Activated T-cell treated with anti-CD3 and anti-CD28 coated beads, Interleukin-2, amount 50 U/mL, for 24 hours (primary cell): ENCODE results near the gene UPF1.
"Not testable (repeated sequence)": the region's sequence is repeated elsewhere in the genome, so short reads cannot be mapped to it uniquely, and the experiment has no call there.

Experiments
- DNase-seq: peaks from one replicate; pipeline ENCODE4 v3.0.0-alpha.2; 2020
- H3K27ac Mint-ChIP-seq: 2 replicates; pipeline ENCODE4 v1.8.0; 2020; ENCODE audit warnings: mild to moderate bottlenecking, mixed read lengths
- H3K27me3 Mint-ChIP-seq: 2 replicates; pipeline ENCODE4 v1.8.0; 2020; ENCODE audit warnings: mixed read lengths
- H3K36me3 Mint-ChIP-seq: 2 replicates; pipeline ENCODE4 v1.8.0; 2020; ENCODE audit warnings: low read depth, mixed read lengths
- H3K4me1 Mint-ChIP-seq: 2 replicates; pipeline ENCODE4 v1.8.0; 2020; ENCODE audit warnings: low read depth, mixed read lengths
- H3K4me3 Mint-ChIP-seq: 2 replicates; pipeline ENCODE4 v1.8.0; 2020; ENCODE audit warnings: mild to moderate bottlenecking, moderate library complexity, mixed read lengths
- H3K9me3 Mint-ChIP-seq: 2 replicates; pipeline ENCODE4 v1.8.0; 2020; ENCODE audit warnings: mixed read lengths

UPF1 gene

DNA sequence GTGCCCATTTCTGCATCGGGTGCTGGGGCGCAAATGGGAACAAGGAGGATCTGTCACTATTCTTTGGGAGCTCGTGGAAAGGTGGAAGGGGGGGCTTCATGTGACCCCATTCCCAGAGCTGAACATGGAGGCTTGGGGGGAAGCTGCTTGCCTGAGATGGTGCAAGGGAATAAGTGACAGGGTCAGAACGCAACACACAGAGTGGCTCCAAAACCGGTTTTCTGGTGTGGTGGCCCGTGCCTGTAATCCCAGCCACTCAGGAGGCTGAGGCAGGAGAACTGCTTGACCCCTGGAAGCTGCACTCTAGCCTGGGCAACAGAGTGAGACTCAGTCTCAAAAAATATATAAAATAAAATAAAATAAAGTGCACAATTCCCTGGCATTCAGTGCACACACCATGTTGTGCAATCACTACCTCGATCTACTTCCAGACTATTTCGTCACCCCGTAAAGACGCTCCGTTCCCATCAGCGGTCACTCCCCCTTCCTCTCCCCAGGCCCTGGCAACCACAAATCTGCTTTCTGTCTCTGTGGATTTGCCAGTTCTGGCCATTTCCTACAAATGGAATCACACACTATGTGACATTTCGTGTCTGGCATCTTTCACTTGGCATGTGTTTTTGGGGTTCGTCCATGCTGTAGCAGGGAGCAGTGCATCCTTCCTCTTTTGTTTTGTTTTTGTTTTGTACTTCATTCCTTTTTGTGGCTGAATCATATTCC, 22.4 kb upstream of the UPF1 start:
- peaks cover 3% of the 10 kb centered on the region for H3K4me1 Mint-ChIP-seq
- no peaks in the 10 kb centered on the region for H3K36me3 Mint-ChIP-seq
- peaks cover 15% of the 10 kb centered on the region for H3K27me3 Mint-ChIP-seq
- H3K27ac Mint-ChIP-seq, result no peak overlapping the region
- no peak overlapping the region for H3K4me3 Mint-ChIP-seq
- H3K9me3 Mint-ChIP-seq, result no peaks in the 10 kb centered on the region
- no peak for DNase-seq

DNA sequence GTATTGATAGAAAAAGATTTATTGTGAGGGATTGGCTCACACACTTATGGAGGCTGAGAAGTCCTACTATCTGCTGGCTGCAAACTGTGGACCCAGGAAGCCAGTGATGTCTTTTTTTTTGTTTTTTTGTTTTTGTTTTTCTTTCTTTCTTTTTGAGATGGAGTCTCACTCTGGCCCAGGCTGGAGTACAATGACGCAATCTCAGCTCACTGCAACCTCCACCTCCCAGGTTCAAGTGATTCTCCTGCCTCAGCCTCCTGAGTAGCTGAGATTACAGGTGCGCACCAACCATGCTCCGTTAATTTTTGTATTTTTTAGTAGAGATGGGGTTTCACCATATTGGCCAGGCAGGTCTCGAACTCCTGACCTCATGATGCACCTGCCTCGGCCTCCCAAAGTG, 20.1 kb upstream of the UPF1 start:
- DNase-seq, H3K4me3 Mint-ChIP-seq, H3K27ac Mint-ChIP-seq, H3K4me1 Mint-ChIP-seq, H3K9me3 Mint-ChIP-seq, H3K36me3 Mint-ChIP-seq: not testable (repeated sequence)
- H3K27me3 Mint-ChIP-seq, result peaks cover 17% of the 10 kb centered on the region

DNA sequence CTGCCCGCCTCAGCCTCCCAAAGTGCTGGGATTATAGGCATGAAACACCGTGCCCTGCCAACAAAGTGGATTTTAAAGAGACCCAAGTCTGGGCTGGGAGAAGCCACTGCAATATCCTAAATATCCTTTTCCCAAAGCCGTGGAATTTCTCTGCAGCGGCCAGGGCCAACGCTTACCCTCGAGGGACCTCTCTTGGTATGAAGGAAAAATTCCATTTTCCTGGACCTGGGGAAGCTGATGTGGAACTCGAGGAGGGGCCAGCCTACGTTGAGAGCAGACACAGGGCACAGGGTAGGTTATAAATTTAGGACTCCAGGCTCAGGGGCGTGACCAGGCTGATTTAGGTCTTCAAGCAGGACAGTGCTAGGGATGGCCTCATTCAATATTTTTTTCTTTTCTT, 17.7 kb upstream of the UPF1 start:
- peaks cover 15% of the 10 kb centered on the region for H3K27me3 Mint-ChIP-seq
- no peaks in the 10 kb centered on the region for H3K36me3 Mint-ChIP-seq
- H3K4me3 Mint-ChIP-seq, result no peak overlapping the region
- no peak for DNase-seq
- H3K9me3 Mint-ChIP-seq, result no peaks in the 10 kb centered on the region
- no peak overlapping the region for H3K27ac Mint-ChIP-seq
- H3K4me1 Mint-ChIP-seq, result peaks cover 3% of the 10 kb centered on the region

DNA sequence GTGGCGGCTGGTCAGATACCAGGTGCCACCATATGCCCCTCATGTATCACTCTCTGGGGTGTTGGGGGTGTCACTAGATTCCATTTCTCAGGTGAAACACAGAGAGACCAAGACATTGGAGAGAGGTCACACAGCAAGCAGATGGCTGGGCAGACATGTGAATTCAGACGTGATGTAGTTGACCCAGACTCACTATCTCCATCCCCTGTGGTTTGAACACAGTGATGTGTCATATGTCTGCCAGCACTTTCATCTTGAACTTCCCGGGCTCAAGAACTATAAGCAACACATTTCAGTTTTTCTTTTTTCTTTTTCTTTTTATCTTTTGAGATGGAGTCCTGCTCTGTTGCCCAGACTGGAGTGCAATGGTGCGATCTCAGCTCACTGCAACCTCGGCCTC, 16.1 kb upstream of the UPF1 start:
- H3K4me1 Mint-ChIP-seq, result no peaks in the 10 kb centered on the region
- no peak overlapping the region for H3K27ac Mint-ChIP-seq
- no peaks in the 10 kb centered on the region for H3K9me3 Mint-ChIP-seq
- no peak for DNase-seq
- H3K36me3 Mint-ChIP-seq, result no peaks in the 10 kb centered on the region
- H3K27me3 Mint-ChIP-seq, result peaks cover 9% of the 10 kb centered on the region
- no peak overlapping the region for H3K4me3 Mint-ChIP-seq

DNA sequence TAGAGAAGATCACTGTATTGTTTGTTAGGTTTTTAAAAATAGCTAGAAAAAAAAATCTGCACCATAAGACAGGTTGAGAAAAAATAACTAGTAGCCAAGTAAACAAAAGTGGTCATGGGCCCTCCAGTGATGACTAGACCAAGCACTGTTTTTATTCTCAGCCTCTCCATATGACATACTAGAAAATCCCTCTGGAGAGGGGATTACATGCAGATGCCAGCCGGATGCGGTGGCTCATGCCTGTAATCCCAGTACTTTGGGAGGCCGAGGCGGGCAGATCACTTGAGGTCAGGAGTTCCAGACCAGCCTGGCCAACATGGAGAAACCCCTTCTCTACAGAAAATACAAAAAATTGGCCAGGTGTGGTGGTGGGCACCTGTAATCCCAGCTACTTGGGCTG, 15.1 kb upstream of the UPF1 start:
- H3K36me3 Mint-ChIP-seq, H3K4me3 Mint-ChIP-seq, H3K9me3 Mint-ChIP-seq, H3K4me1 Mint-ChIP-seq, H3K27me3 Mint-ChIP-seq, H3K27ac Mint-ChIP-seq, DNase-seq: not testable (repeated sequence)

DNA sequence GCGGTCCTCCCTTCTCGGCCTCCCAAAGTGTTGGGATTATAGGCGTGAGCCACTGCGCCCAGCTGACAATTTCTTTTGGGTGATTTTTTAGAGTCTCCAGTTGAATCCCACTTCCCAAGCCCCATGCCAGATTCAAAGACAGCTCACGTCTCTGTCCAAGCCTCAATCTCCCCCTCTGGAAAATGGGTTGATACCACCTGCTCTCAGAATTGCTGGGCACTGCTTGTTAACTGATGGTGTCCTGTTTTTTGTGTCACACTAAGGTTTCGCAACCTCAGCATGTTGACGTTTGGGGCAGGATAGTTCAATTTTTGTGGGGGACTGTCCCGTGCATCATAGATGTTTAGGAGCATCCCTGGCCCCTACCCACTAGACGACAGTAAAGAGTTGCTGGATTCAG, 14.2 kb upstream of the UPF1 start:
- DNase-seq, result no peak
- Mint-ChIP-seq H3K4me1 (no peaks in the 10 kb centered on the region), H3K9me3 (no peaks in the 10 kb centered on the region), H3K4me3 (no peak overlapping the region), H3K36me3 (no peaks in the 10 kb centered on the region), H3K27ac (no peak overlapping the region), H3K27me3 (peaks cover 4% of the 10 kb centered on the region)

DNA sequence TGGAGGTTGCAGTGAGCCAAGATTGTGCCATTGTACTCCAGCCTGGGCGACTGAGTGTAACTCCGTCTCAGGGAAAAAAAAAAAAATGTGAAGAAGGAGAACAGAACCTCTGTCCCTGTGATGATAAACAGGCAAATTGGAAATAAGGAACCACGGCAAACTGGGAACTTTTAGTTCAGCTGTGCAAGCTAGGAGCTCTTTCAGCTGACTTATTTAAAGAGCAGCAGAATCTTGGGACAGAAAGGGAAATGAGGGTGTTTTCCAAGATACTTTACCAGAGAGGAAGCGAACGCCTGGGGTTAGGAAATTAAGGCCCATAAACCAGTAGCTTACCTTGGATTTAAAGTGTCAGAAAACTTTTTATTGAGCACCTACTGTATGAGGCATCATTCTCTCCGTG, 3.0 kb upstream of the UPF1 start:
- Mint-ChIP-seq H3K27ac (no peak overlapping the region), H3K4me1 (peaks cover 11% of the 10 kb centered on the region), H3K36me3 (peaks cover 13% of the 10 kb centered on the region), H3K27me3 (peaks cover 5% of the 10 kb centered on the region), H3K9me3 (no peaks in the 10 kb centered on the region), H3K4me3 (no peak overlapping the region)
- DNase-seq, result no peak

DNA sequence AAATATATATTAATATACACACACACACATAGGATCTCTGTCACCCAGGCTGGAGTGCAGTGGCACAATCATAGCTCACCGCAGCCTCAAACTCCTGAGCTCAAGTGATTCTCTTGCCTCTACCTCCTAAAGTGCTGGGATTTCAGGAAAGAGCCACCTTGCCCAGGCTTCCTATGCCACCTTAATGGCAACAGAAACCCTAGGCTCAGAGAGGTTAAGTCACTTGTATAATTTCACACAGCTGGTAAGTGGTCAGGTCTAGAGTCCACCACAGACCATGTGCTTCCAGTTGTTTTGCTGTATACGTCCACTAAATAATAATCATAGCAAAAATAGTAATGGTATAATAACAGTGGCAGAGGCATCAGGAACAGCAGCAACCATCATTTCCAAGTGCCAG, 1.3 kb upstream of the UPF1 start:
- Mint-ChIP-seq H3K27me3 (peaks cover 5% of the 10 kb centered on the region), H3K27ac (no peak overlapping the region), H3K4me3 (peak overlapping the region; percentile 36), H3K4me1 (peaks cover 28% of the 10 kb centered on the region), H3K9me3 (no peaks in the 10 kb centered on the region), H3K36me3 (peaks cover 30% of the 10 kb centered on the region)
- no peak for DNase-seq

DNA sequence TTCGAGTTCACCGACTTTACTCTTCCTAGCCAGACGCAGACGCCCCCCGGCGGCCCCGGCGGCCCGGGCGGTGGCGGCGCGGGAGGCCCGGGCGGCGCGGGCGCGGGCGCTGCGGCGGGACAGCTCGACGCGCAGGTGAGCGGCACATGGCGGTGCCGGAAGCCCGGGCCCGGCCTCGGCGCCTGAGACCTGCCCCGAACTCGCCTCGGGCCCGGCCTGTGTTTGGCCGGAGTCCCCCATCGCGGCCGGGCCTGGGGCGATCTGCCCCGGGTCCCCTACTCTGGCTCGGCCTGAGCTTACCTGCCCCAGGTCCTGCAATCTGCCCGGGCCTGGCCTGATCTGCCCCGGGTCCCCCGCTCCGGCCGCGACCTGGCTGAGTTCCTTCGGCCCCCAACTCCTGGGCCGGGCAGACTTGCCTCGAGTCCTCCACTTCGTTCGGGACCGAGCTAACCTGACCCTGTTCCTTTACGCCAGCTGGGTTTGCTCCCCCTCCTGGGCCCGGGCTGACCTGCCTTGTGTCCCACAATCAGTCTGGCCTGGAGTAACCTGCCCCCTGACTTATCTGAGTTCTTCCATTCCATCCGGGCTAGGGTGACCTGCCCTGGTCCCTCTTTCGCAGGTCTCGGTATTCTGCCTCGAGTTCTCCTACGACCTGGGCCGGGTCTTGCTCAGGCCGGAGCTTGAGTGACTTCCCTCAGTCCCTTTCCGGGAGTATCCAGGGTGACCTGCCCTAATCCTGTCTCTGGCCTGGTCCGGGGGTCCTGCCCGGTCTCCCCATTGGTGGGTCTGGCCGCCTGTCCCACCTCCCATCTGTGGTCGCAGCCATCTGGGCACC, 764 bp downstream of the UPF1 start:
- H3K27me3 Mint-ChIP-seq, result peaks cover 5% of the 10 kb centered on the region
- H3K4me1 Mint-ChIP-seq, result peaks cover 46% of the 10 kb centered on the region
- H3K9me3 Mint-ChIP-seq, result no peaks in the 10 kb centered on the region
- H3K27ac Mint-ChIP-seq, result peak overlapping the region; percentile 92
- peaks cover 49% of the 10 kb centered on the region for H3K36me3 Mint-ChIP-seq
- peak overlapping the region; percentile 94 for H3K4me3 Mint-ChIP-seq
- peak; percentile 64 for DNase-seq

DNA sequence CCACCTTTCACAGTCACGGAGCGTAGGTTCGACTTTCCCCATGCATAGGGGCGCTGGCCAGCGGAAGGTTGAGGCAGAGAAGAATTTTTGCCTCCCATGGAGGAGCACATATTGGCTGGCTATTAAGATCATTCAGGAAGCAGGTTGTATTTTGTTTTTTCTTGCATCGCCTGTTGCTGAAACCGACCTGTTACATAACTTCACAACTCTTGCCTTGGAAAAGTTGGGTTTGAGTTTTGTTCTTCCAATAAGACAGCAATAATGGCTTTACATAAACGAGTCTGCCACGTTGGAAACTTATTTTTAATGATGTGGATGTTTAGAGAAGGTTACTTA, 1.4 kb downstream of the UPF1 start:
- no peak for DNase-seq
- Mint-ChIP-seq H3K4me1 (peaks cover 52% of the 10 kb centered on the region), H3K9me3 (no peaks in the 10 kb centered on the region), H3K27ac (peak overlapping the region; percentile 92), H3K4me3 (peak overlapping the region; percentile 94), H3K27me3 (no peaks in the 10 kb centered on the region), H3K36me3 (peaks cover 55% of the 10 kb centered on the region)

DNA sequence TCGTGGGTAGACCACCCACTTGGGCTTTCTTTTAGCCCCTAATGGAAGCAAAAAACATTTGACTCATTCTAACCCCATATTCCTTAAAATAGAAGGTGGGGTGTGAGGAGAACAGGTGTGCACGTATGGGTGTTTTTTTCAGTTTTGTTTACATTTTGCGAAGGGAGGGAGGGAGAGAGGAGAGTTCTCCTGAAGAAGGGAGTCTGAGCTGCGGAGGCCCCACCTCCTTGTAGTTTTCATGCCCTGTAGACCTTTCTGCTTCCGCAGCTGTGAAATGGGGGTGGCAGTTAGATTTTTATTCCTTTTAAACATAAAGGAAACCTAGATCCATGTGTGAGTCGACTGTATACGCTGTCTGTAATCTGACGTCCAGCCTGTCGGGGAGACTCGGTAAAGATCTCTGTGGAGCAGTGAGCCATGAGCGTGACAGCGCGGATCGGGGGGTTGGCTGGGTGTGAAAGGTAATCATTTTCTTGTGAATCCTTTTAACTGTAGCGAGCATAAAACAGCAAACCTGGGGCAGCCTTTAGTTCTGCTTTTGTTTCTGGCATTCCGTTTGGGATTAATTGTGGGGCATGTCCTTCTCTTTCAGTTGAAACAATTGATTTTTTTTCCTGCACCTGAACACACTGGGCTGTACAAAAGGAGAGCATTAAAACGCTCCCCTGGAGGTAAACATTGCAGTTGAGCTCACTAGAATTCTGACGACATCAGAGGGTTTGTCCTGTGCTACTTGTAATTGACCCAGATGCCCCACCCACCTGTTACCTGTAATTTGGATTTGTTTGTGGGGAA, 2.3 kb downstream of the UPF1 start:
- DNase-seq, result no peak
- Mint-ChIP-seq H3K27ac (peak overlapping the region; percentile 82), H3K4me3 (peak overlapping the region; percentile 94), H3K27me3 (no peaks in the 10 kb centered on the region), H3K4me1 (peaks cover 62% of the 10 kb centered on the region), H3K9me3 (no peaks in the 10 kb centered on the region), H3K36me3 (peaks cover 64% of the 10 kb centered on the region)

DNA sequence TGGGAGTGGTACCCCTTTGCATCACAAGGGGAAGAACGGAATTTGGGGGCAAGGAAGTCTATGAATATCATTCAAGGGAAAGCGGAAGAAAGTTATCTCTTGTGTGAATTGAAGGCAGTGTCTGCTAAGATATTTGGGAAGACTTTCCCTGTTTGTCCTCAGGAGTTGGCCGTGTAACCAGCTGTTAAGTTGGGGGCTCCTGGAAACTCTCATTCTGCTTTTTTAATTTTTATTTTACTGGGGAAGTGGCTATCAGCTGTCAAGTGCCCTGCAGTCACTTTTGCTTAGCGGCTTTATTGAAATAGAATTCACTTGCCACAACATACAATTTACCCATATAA, 2.9 kb downstream of the UPF1 start:
- Mint-ChIP-seq H3K4me3 (peak overlapping the region; percentile 94), H3K27me3 (no peaks in the 10 kb centered on the region), H3K27ac (peak overlapping the region; percentile 82), H3K9me3 (no peaks in the 10 kb centered on the region), H3K4me1 (peaks cover 67% of the 10 kb centered on the region), H3K36me3 (peaks cover 69% of the 10 kb centered on the region)
- no peak for DNase-seq

DNA sequence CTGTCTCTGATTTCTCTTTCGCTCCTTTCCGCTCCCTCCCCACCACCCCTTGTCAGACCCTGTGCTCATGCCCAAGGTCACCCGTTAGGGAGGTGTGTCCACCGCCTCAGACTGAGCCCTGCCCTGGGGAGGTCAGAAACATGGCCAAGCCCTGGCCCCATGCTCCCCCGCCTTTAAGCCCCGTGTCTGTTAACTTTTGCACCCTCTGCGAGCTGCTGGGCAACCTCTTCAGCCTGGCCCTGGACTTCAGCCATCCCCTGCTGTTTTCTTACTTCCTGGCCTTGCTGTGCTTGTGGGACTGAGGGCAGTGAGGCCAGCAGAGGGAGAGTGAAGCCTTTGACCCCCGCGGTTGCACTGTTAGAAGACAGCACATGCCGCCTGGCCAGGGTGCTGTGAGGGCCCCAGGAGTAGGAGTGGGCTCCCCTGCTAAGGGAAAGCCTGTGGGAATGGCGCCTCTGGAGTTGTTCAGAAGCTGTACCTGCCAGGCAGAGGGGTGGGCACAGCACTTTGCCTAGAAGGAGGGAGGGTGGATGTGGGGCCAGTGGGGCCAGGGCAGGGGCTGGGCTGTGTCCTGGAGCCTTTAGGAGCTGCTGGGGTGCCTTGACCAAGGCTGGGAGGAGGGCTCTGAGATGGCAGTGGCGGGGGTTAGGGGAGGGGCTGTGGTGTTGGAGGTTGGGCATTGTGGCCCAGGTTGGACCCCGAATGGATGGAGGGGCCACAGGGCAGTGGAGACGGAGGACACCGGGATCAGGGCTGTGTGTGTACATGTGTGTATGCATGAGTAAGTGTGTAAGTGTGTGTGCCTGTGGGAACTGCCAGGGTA, 7.9 kb downstream of the UPF1 start:
- Mint-ChIP-seq H3K4me1 (peaks cover 93% of the 10 kb centered on the region), H3K27ac (peak overlapping the region; percentile 87), H3K36me3 (peaks cover 76% of the 10 kb centered on the region), H3K27me3 (no peaks in the 10 kb centered on the region), H3K9me3 (no peaks in the 10 kb centered on the region), H3K4me3 (peak overlapping the region; percentile 15)
- no peak for DNase-seq
